GM10266 (cell line): ENCODE measurements around the gene NCAPD2.
A peak's percentile ranks its signal among the peaks of the same experiment; 100 is the strongest.

Experiments
- DNase-seq: peaks from one replicate; pipeline ENCODE4 v3.0.0; 2012; ENCODE audit errors: extremely low spot score
- TF ChIP-seq, protein P1 (sequence below): IDR thresholded peaks from 2 replicates; pipeline ENCODE4 v1.5.1; 2012; ENCODE audit warnings: mild to moderate bottlenecking, low read depth; ENCODE audit not compliant: control insufficient read depth, insufficient read depth; ENCODE audit errors: missing control alignments

The NCAPD2 gene

GRCh38 chr12:6533923-6534694, 40.2 kb downstream of the NCAPD2 start, which contains the start of gene GAPDH:
TSS of gene GAPDH (plus strand) at chr12:6534517. CDS start at chr12:6534833, 316 bp downstream.
- DNase-seq: peak; percentile 95
- TF ChIP-seq, protein P1, sequence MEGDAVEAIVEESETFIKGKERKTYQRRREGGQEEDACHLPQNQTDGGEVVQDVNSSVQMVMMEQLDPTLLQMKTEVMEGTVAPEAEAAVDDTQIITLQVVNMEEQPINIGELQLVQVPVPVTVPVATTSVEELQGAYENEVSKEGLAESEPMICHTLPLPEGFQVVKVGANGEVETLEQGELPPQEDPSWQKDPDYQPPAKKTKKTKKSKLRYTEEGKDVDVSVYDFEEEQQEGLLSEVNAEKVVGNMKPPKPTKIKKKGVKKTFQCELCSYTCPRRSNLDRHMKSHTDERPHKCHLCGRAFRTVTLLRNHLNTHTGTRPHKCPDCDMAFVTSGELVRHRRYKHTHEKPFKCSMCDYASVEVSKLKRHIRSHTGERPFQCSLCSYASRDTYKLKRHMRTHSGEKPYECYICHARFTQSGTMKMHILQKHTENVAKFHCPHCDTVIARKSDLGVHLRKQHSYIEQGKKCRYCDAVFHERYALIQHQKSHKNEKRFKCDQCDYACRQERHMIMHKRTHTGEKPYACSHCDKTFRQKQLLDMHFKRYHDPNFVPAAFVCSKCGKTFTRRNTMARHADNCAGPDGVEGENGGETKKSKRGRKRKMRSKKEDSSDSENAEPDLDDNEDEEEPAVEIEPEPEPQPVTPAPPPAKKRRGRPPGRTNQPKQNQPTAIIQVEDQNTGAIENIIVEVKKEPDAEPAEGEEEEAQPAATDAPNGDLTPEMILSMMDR: no peak

GRCh38 chr12:6534695-6534944, 40.7 kb downstream of the NCAPD2 start:
- no peak for DNase-seq
- TF ChIP-seq, protein P1: no peak

DNA sequence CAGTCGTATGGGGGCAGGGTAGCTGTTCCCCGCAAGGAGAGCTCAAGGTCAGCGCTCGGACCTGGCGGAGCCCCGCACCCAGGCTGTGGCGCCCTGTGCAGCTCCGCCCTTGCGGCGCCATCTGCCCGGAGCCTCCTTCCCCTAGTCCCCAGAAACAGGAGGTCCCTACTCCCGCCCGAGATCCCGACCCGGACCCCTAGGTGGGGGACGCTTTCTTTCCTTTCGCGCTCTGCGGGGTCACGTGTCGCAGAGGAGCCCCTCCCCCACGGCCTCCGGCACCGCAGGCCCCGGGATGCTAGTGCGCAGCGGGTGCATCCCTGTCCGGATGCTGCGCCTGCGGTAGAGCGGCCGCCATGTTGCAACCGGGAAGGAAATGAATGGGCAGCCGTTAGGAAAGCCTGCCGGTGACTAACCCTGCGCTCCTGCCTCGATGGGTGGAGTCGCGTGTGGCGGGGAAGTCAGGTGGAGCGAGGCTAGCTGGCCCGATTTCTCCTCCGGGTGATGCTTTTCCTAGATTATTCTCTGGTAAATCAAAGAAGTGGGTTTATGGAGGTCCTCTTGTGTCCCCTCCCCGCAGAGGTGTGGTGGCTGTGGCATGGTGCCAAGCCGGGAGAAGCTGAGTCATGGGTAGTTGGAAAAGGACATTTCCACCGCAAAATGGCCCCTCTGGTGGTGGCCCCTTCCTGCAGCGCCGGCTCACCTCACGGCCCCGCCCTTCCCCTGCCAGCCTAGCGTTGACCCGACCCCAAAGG, 41.2 kb downstream of the NCAPD2 start:
- peak; percentile 61 for DNase-seq
- TF ChIP-seq, protein P1: no peak

- no peak for DNase-seq
- TF ChIP-seq, protein P1: no peak
Measured at GRCh38 chr12:6535697-6535946, 41.7 kb downstream of the NCAPD2 start.

- DNase-seq: no peak
- TF ChIP-seq, protein P1: no peak
Measured at GRCh38 chr12:6535960-6536847, 42.3 kb downstream of the NCAPD2 start.

- no peak for DNase-seq
Measured at GRCh38 chr12:6536894-6537579, 43.1 kb downstream of the NCAPD2 start.

More at GRCh38 chr12:6536894-6537579, 43.1 kb downstream of the NCAPD2 start:
- TF ChIP-seq, protein P1: no peak
